GM19193 (cell line): ENCODE data around the gene MBOAT1.

Experiments
- POLR2A ChIP-seq: IDR thresholded peaks from 4 replicates; pipeline ENCODE4 v1.6.1; 2011; ENCODE audit not compliant: insufficient read depth, insufficient read length; ENCODE audit errors: extremely low read depth

The MBOAT1 gene

DNA sequence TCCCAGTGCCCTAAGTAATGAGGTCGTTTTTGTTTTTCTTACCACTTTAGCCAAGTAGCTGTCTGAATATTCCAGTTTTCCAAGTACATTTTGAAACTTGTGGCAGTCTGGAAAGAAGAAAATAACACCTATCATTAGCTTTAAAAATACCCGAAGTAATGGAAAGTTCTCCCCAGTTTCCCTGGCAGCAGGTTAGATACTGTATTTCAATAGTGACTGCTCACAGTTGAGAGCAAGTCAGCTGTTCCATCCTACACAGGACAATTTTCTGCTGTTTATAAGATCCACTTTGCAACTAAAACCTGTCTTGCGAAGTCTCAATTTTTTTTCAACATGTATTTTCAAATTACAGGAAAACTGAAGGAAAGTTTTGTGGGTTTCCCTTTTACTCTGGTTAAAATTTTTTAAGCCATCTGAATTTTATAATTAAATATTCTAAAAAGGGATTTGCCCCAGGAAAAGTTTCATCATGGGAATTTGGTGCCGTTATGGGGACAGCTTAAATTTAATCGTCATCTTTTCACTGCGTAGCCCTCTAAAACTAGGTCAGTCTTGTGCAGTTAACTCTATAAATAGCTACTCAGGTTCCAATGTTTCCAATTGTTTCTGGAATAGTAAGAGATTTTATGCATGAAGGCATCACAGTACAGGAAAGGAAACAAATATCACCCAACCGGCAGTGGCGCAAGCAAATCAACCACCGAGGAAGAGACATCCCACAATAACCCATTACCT lies 96.9 kb downstream of the MBOAT1 start:
- no peak for TF ChIP-seq POLR2A

DNA sequence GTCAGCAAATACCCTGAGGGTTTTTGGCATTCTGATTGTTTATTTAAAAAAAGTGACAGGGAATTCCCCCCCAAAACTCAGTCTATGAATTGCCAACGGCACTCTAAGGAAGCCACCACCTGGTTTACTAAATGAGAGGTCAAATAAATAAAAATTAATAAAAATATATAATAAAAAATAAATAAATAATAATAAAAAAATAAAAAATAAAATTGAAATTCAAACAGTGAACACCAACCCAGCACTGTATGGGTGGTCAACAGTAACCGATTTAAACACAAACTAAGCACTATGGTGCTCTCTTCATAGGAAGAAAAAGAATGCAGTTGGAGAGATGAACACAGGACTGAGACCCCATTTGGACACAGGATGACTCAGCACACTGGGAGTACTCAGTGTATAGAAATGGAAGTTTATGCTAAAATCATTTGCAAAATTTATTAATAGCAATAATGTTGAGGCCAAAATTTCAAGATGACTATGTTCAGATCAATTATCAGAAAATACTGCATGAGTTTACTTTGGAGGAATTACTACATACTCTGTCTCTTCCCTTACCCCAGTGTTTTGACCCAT lies 98.5 kb downstream of the MBOAT1 start:
- no peak for TF ChIP-seq POLR2A

DNA sequence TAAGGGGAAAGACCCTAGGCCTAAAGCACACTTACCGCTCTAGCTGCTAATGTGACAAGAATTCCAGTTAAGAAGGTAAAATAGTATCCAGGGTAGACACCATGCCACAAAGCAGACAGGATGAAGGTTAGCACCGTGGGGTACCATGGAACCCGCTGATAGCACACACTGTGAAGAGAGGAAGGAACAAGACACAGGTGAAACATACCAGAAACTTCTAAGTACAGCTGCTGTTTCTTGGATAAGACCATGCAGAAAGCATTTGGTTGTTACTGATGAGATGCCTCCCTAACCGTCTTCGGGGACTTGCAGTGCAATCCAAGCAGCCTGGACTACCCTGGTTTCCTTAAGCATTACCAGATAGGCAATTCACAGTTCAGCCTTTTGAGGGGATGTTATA lies 99.4 kb downstream of the MBOAT1 start:
- TF ChIP-seq POLR2A, result no peak

GRCh38 chr6:20112241-20112640 lies 100.0 kb downstream of the MBOAT1 start:
- no peak for TF ChIP-seq POLR2A

- TF ChIP-seq POLR2A, result no peak
These were observed 101.8 kb downstream of the MBOAT1 start for GRCh38 chr6:20110478-20110877.

- no peak for TF ChIP-seq POLR2A
These were observed 102.7 kb downstream of the MBOAT1 start for GRCh38 chr6:20109526-20109925.

GRCh38 chr6:20105838-20106237 lies 106.4 kb downstream of the MBOAT1 start:
- no peak for TF ChIP-seq POLR2A

- TF ChIP-seq POLR2A, result no peak
These were observed 107.6 kb downstream of the MBOAT1 start for GRCh38 chr6:20104696-20105095.

- no peak for TF ChIP-seq POLR2A
These were observed 109.7 kb downstream of the MBOAT1 start for GRCh38 chr6:20102397-20103073.

GRCh38 chr6:20099156-20099555 lies 113.1 kb downstream of the MBOAT1 start:
- TF ChIP-seq POLR2A, result no peak

DNA sequence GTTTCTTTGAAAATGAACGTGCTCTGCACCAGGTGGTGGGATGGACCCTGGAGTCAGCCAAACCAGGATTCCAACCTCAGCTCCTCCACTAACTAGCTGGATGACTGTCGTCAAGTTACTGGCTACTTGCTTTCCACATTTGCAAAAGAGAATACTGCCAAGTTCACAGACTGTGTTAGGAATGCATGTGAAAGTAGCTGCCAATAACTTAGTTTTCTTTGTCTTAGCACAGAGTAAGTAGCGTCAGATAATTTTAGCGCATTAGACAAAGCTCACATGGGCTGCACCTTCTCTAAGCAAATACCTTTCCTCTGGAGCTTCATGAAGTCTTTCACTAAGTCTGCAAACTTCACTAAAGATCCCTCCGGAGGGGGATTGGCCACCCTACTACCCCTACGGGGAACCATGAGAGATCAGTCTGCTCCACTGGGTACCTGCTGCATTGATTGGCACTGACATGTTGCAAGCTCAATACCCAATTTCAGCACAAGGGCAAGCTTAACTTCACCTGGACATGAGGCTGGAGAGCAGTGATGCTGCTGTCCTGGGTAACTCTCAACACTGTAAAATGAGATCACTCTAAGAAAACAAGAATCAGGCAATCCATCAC lies 113.9 kb downstream of the MBOAT1 start:
- no peak for TF ChIP-seq POLR2A

GRCh38 chr6:20096536-20096935 lies 115.7 kb downstream of the MBOAT1 start:
- TF ChIP-seq POLR2A, result no peak

DNA sequence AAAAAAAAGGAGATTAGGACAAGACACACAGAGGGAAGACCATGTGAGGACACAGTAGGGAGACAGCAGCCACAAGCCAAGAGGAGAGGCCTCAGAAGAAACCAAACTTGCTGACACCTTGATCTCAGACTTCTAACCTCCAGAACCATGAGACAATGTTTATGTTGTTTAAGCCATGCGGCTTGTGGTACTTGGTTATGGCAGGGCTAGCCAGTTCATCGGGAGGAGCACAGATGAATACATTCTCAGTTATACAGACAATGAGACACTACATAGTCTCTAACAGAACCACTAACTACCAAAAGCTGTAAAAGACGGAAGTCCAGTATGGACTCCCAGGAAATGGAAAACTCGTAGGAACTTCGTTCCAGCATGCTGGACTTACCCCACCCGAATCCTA lies 116.8 kb downstream of the MBOAT1 start:
- no peak for TF ChIP-seq POLR2A

- no peak for TF ChIP-seq POLR2A
These were observed 120.2 kb downstream of the MBOAT1 start for GRCh38 chr6:20092071-20092566.

DNA sequence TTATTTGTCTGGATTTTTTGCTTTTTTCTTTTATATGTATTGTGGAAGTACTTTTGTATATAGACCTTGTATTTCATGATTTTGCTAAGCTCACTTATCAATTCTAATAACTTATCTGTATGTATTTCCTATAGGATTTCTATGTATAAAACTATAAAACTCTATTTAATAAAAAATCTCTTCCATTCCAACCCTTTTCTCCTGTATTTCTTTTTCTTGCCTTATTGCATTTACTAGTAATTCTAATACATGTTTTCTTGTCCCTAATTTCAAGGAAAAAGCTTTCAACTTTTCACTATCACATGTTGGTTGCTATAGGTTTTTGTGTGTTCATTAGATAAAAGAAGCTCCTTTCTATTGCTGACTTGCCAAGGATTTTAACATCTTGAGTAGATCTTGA lies 125.3 kb downstream of the MBOAT1 start:
- no peak for TF ChIP-seq POLR2A
